ENCODE measurements around the gene IVNS1ABP. TPM values are rescaled to one million over a fixed set of nuclear protein-coding genes. Genes with fewer than 3 reads are reported as not detected.

IVNS1ABP gene
- total and polyA plus RNA-seq, 4 donors: 14.2 to 83.4 (median 34.0) TPM

- no peaks in the 10 kb centered on the region for H3K36me3 ChIP-seq (ENCODE audit: control insufficient read depth in 4 of 4, insufficient read depth in 3 of 4, low read depth in 1 of 4, low read length in 3 of 4)
- peaks cover 0 to 5% (median 1%) of the 10 kb centered on the region in 4 donors for H3K4me1 ChIP-seq (ENCODE audit: control insufficient read depth in 4 of 4, insufficient read depth in 4 of 4, low read length in 3 of 4)
- H3K27me3 ChIP-seq (ENCODE audit: control insufficient read depth in 4 of 4, insufficient read depth in 4 of 4, low read length in 3 of 4): no peaks in the 10 kb centered on the region
- no peak overlapping the region for H3K9ac ChIP-seq (ENCODE audit: low read depth in 1 of 2, low read length in 2 of 2)
- TF ChIP-seq RAD21 (IDR thresholded peaks at IDR 0.05) (no peak), JUND (IDR thresholded peaks at IDR 0.05) (no peak), EGR1 (IDR thresholded peaks at IDR 0.05; ENCODE audit: low read depth in 2 of 2) (no peak), REST (IDR thresholded peaks at IDR 0.05) (no peak), TAF1 (conservative IDR thresholded peaks at IDR 0.05) (no peak), CTCF (IDR thresholded peaks at IDR 0.05; ENCODE audit: low read depth, low read length, missing input control) (no peak), FOXA2 (IDR thresholded peaks at IDR 0.05) (no peak), RXRA (IDR thresholded peaks at IDR 0.05) (no peak), ZBTB33 (IDR thresholded peaks at IDR 0.05) (no peak), HNF4G (IDR thresholded peaks at IDR 0.05) (no peak), FOXA1 (IDR thresholded peaks at IDR 0.05) (no peak), SP1 (IDR thresholded peaks at IDR 0.05) (no peak), GABPA (IDR thresholded peaks at IDR 0.05 in 1 of 2, conservative IDR thresholded peaks at IDR 0.05 in 1 of 2) (no peak)
- no peaks in the 10 kb centered on the region for H3K9me3 ChIP-seq (ENCODE audit: control insufficient read depth in 4 of 4, low read length in 3 of 4)
- 91% methylated on average over 1 of the region's 1 CpG for WGBS
- DNase-seq (ENCODE audit: low spot score): no peak
- no peak overlapping the region for H3K4me3 ChIP-seq (ENCODE audit: low read depth in 1 of 3, low read length in 3 of 3)
- H3K27ac ChIP-seq (ENCODE audit: low read depth in 1 of 2, low read length in 2 of 2): no peak overlapping the region
Observed at GRCh38 chr1:185348296-185348695, 31.3 kb upstream of the IVNS1ABP start.

- Histone ChIP-seq H3K27ac (ENCODE audit: low read depth in 1 of 2, low read length in 2 of 2) (peak overlapping the region in 1 of 2 donors; percentile 31), H3K9ac (ENCODE audit: low read depth in 1 of 2, low read length in 2 of 2) (no peak overlapping the region), H3K27me3 (ENCODE audit: control insufficient read depth in 4 of 4, insufficient read depth in 4 of 4, low read length in 3 of 4) (no peaks in the 10 kb centered on the region), H3K4me3 (ENCODE audit: low read depth in 1 of 3, low read length in 3 of 3) (no peak overlapping the region), H3K9me3 (ENCODE audit: control insufficient read depth in 4 of 4, low read length in 3 of 4) (no peaks in the 10 kb centered on the region), H3K36me3 (ENCODE audit: control insufficient read depth in 4 of 4, insufficient read depth in 3 of 4, low read depth in 1 of 4, low read length in 3 of 4) (no peaks in the 10 kb centered on the region), H3K4me1 (ENCODE audit: control insufficient read depth in 4 of 4, insufficient read depth in 4 of 4, low read length in 3 of 4) (peaks cover 0 to 5% (median under 1%) of the 10 kb centered on the region in 4 donors)
- TF ChIP-seq MAX (IDR thresholded peaks at IDR 0.05) (no peak), ZBTB33 (IDR thresholded peaks at IDR 0.05) (no peak), HNF4A (conservative IDR thresholded peaks at IDR 0.05) (no peak), YY1 (IDR thresholded peaks at IDR 0.05) (no peak)
- 73% methylated on average over 4 of the region's 4 CpGs for WGBS
- no peak for DNase-seq (ENCODE audit: low spot score)
Observed at GRCh38 chr1:185345913-185346720, 29.1 kb upstream of the IVNS1ABP start.
